ENCODE measurements around the gene WNK2.
"Not testable (repeated sequence)": the region's sequence is repeated elsewhere in the genome, so short reads cannot be mapped to it uniquely, and the experiment has no call there.

WNK2 gene

GRCh38 chr9:93353413-93354310 is 169.7 kb downstream of the WNK2 start:
- DNase-seq, result not testable (repeated sequence)

- DNase-seq, result no peak
Observed at GRCh38 chr9:93354451-93354850, 170.5 kb downstream of the WNK2 start.

GRCh38 chr9:93355827-93356226 is 171.9 kb downstream of the WNK2 start:
- no peak for DNase-seq

- DNase-seq, result no peak
Observed at GRCh38 chr9:93357649-93358048, 173.7 kb downstream of the WNK2 start.

GRCh38 chr9:93359907-93360306 is 176.0 kb downstream of the WNK2 start:
- DNase-seq, result not testable (repeated sequence)

GRCh38 chr9:93361995-93362394 is 178.1 kb downstream of the WNK2 start:
- no peak for DNase-seq

GRCh38 chr9:93364734-93365426 is 180.9 kb downstream of the WNK2 start:
- DNase-seq, result no peak

- DNase-seq, result no peak
Observed at GRCh38 chr9:93365427-93366118, 181.6 kb downstream of the WNK2 start.

GRCh38 chr9:93366119-93366447 is 182.1 kb downstream of the WNK2 start:
- no peak for DNase-seq

GRCh38 chr9:93366486-93366885 is 182.5 kb downstream of the WNK2 start:
- not testable (repeated sequence) for DNase-seq

GRCh38 chr9:93368437-93368836 is 184.5 kb downstream of the WNK2 start:
- no peak for DNase-seq

GRCh38 chr9:93369686-93370085 is 185.7 kb downstream of the WNK2 start:
- no peak for DNase-seq
